Prostate gland (tissue), 2 donors: ENCODE measurements around the gene UBALD2.

Experiments
- POLR2A ChIP-seq: fragments of 450-650 bp; IDR thresholded peaks from one replicate; pipeline ENCODE4 v1.6.1; 2016; ENCODE audit warnings: antibody characterized with exemption, mild to moderate bottlenecking
- POLR2AphosphoS5 ChIP-seq: sonication (generic); formaldehyde crosslinking; IDR thresholded peaks from one replicate; pipeline ENCODE4 v1.6.1; 2017; ENCODE audit warnings: antibody characterized with exemption
- TF ChIP-seq, protein P1 (sequence below), 4 experiments: fragments of 200-600 bp in 2 of 4; fragments of 450-650 bp in 2 of 4; sonication (generic) in 2 of 4; IDR thresholded peaks; 1 replicate in 3 of 4; 2 replicates in 1 of 4; pipeline ENCODE4 v1.5.1; 2016 to 2019; ENCODE audit warnings: antibody characterized with exemption in 4 of 4, mild to moderate bottlenecking in 2 of 4, moderate library complexity in 2 of 4

DNA sequence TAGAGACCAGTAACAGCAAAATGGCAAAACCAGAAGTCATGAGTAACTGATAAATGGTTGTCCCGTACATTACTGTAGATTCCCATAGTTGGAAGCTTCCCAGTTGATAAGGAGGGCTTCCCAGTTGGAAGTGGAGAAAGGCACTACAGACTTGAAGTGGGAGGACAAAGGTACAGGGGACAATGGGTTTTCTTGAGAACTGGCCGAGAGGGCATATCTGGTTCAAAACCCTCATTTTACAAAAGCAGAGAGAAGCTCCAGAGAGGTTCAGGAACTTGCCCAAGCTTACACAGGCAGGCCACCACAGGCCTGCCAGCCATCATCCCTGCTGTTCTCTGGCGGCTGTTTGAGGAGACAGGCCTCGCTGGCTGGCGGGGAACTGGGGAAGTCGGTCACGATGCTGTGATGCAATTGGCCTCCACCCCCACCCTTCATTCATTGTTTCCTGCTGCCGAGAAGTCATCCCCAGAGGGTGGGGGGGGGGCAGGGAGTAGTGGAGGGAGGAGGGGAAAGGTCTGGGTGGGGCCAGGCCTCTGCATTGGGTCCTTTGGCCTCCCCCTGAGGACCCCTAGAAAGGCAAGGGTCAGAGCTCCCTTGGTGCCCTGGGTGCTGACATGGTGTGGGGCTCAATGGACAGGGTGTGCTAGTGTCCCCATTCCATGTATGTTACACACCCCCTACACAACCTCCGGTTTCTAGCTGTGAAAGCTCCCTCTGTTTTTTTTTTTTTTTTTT is 3.0 kb downstream of the UBALD2 start:
- TF ChIP-seq POLR2AphosphoS5 (peak; percentile 79), POLR2A (peak; percentile 71)
- TF ChIP-seq, protein P1, sequence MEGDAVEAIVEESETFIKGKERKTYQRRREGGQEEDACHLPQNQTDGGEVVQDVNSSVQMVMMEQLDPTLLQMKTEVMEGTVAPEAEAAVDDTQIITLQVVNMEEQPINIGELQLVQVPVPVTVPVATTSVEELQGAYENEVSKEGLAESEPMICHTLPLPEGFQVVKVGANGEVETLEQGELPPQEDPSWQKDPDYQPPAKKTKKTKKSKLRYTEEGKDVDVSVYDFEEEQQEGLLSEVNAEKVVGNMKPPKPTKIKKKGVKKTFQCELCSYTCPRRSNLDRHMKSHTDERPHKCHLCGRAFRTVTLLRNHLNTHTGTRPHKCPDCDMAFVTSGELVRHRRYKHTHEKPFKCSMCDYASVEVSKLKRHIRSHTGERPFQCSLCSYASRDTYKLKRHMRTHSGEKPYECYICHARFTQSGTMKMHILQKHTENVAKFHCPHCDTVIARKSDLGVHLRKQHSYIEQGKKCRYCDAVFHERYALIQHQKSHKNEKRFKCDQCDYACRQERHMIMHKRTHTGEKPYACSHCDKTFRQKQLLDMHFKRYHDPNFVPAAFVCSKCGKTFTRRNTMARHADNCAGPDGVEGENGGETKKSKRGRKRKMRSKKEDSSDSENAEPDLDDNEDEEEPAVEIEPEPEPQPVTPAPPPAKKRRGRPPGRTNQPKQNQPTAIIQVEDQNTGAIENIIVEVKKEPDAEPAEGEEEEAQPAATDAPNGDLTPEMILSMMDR (IDR thresholded peaks at IDR 0.05): no peak
